ENCODE results near the gene ITGA2.

ITGA2 gene

DNA sequence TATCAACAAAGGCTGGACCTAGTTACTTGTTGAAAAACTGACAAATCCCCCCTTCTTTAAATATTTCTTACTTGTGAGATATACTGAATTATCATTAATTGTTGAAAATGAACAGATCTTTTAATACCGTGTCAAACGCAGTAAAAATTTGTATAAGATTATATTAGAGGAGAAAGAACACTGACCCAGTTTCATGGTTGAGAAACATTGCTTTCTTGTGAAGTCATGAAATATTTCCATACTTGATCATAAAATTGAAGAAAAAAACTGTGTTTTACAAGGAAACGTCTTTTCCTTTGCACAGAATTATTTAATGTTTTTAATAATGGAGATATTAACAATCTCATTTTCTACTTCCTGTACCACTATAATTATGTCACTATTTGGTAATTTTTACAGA, 74.6 kb downstream of the ITGA2 start:
- TF ChIP-seq PAX5 (IDR thresholded peaks at IDR 0.05; ENCODE audit: insufficient read depth, low read length, severe bottlenecking) (no peak), POLR2AphosphoS5 (IDR thresholded peaks at IDR 0.05; ENCODE audit: low read depth, low read length) (no peak), POLR2A (IDR thresholded peaks at IDR 0.05; ENCODE audit: low read depth, low read length) (no peak), SPI1 (IDR thresholded peaks at IDR 0.05; ENCODE audit: low read depth, low read length) (no peak), POU2F2 (IDR thresholded peaks at IDR 0.05; ENCODE audit: low read depth, low read length) (no peak), TAF1 (IDR thresholded peaks at IDR 0.05; ENCODE audit: low read depth, low read length) (no peak)
- no peak for FAIRE-seq

DNA sequence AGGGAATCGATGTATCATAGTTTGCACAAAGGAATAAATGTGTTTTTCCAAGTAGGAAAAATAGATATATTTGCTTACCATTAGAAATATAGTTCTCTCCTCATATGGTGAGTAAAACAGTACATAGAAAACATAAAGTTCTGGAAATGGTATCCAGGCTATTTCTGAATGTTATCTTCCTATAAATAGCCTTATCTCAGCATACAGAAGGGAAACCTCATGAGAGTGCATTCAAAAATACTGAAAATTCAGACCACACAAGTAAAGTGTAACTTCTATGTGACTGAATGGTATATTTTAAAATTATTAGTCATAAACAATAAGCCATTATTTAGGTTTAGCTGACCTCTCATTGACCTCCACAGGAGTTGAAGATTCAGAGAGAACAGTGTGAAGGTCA, 76.9 kb downstream of the ITGA2 start:
- DNase-seq (ENCODE audit: insufficient read length, low spot score) (no peak), FAIRE-seq (no peak)
- TF ChIP-seq POLR2AphosphoS5 (IDR thresholded peaks at IDR 0.05; ENCODE audit: low read depth, low read length) (no peak), PAX5 (IDR thresholded peaks at IDR 0.05; ENCODE audit: insufficient read depth, low read length, severe bottlenecking) (no peak), POLR2A (IDR thresholded peaks at IDR 0.05; ENCODE audit: low read depth, low read length) (no peak), TAF1 (IDR thresholded peaks at IDR 0.05; ENCODE audit: low read depth, low read length) (no peak), POU2F2 (IDR thresholded peaks at IDR 0.05; ENCODE audit: low read depth, low read length) (no peak), SPI1 (IDR thresholded peaks at IDR 0.05; ENCODE audit: low read depth, low read length) (no peak)

More for the DNA sequence above, 74.6 kb downstream of the ITGA2 start:
- no peak for DNase-seq (ENCODE audit: insufficient read length, low spot score)

DNA sequence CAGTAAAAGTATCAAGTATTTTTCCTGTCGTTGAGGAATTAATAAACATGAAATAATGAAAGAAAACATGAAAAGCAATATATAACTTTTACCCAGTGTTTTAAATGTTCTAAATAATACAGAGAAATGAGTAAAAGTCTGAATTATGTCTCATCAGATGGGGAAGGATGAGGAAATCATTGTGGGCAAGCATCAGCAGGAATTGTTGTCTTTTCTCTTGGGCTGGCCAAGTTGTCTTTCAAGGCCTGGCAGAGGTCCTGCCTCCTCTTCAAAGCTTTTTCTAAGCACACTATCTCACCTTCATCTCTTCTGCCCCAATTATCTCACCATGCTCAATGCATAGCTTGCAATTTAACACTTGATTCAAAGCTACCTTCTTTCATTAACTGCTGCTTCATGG, 78.5 kb downstream of the ITGA2 start:
- TF ChIP-seq POU2F2 (IDR thresholded peaks at IDR 0.05; ENCODE audit: low read depth, low read length), result no peak
- no peak for TF ChIP-seq SPI1 (IDR thresholded peaks at IDR 0.05; ENCODE audit: low read depth, low read length)
- TF ChIP-seq PAX5 (IDR thresholded peaks at IDR 0.05; ENCODE audit: insufficient read depth, low read length, severe bottlenecking), result no peak
- TF ChIP-seq TAF1 (IDR thresholded peaks at IDR 0.05; ENCODE audit: low read depth, low read length), result no peak
- TF ChIP-seq POLR2AphosphoS5 (IDR thresholded peaks at IDR 0.05; ENCODE audit: low read depth, low read length), result no peak
- no peak for TF ChIP-seq POLR2A (IDR thresholded peaks at IDR 0.05; ENCODE audit: low read depth, low read length)
- FAIRE-seq, result no peak
- DNase-seq (ENCODE audit: insufficient read length, low spot score), result no peak

DNA sequence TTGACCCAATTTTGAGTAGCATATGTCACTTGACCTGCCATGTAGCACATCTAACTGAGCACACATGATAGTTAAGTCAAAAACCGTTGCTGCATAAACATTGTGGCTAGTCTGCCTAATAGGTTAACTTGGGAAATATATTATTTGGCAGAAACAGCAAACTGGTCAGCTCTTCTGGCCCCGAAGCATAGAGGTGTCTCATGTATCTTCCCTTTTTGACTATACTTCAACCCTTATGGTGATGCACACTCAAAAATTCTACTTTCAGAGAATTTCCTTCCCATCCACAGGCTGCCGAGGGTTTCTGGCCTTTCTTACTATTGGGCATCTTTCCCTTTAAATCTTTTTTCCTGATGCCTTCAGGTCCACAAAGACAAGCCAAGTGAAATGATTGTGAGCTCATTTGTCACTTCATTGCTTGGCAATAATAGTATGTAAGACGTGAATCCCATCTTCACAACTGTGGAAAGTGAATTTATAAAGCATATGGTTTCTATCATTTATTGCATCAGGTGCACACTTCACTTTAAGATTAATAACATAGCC, 79.2 kb downstream of the ITGA2 start:
- FAIRE-seq, result no peak
- TF ChIP-seq POLR2A (IDR thresholded peaks at IDR 0.05; ENCODE audit: low read depth, low read length) (no peak), SPI1 (IDR thresholded peaks at IDR 0.05; ENCODE audit: low read depth, low read length) (no peak), PAX5 (IDR thresholded peaks at IDR 0.05; ENCODE audit: insufficient read depth, low read length, severe bottlenecking) (no peak), POLR2AphosphoS5 (IDR thresholded peaks at IDR 0.05; ENCODE audit: low read depth, low read length) (no peak), POU2F2 (IDR thresholded peaks at IDR 0.05; ENCODE audit: low read depth, low read length) (no peak), TAF1 (IDR thresholded peaks at IDR 0.05; ENCODE audit: low read depth, low read length) (no peak)
- DNase-seq (ENCODE audit: insufficient read length, low spot score), result no peak

DNA sequence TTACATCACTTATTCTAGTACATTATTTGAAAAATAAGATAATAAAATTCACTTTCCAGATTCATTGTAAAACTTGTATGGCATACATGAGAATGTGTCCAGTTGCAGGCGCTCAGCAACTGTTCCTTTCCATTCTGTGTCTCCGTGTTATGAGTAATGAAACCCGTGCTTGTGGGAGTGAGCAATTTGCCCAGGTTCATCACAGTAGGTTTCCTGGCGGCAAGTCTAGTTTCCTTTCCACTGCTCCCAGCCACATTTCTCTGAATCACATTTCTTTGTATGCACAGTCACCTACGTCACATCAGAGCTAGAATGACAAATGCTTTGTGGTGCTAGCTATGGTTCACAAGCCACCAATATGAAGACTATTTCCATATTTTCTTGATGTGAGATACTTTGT, 80.5 kb downstream of the ITGA2 start:
- FAIRE-seq, result no peak
- no peak for DNase-seq (ENCODE audit: insufficient read length, low spot score)
- TF ChIP-seq POU2F2 (IDR thresholded peaks at IDR 0.05; ENCODE audit: low read depth, low read length), result no peak
- TF ChIP-seq POLR2A (IDR thresholded peaks at IDR 0.05; ENCODE audit: low read depth, low read length), result no peak
- no peak for TF ChIP-seq POLR2AphosphoS5 (IDR thresholded peaks at IDR 0.05; ENCODE audit: low read depth, low read length)
- no peak for TF ChIP-seq PAX5 (IDR thresholded peaks at IDR 0.05; ENCODE audit: insufficient read depth, low read length, severe bottlenecking)
- no peak for TF ChIP-seq SPI1 (IDR thresholded peaks at IDR 0.05; ENCODE audit: low read depth, low read length)
- TF ChIP-seq TAF1 (IDR thresholded peaks at IDR 0.05; ENCODE audit: low read depth, low read length), result no peak

DNA sequence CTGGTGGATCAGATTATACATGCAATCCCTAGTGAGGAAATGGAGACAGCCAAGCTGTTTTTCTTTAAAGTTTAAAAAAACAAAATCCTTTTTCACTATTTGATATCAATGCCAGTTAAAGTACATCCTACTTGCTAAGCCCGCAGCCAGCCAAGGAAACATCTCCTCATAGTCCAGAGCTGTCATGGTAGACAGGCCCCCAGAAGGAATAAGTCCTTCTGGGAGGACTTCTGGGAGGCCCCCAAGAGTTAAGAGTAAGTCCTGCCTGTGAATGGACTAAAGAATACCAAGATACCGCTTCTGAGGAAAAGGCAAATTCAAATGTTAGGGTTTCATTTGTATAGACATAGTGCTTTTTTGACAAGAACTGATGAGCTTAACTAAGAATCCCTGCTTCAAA, 82.1 kb downstream of the ITGA2 start:
- TF ChIP-seq POLR2A (IDR thresholded peaks at IDR 0.05; ENCODE audit: low read depth, low read length), result no peak
- TF ChIP-seq TAF1 (IDR thresholded peaks at IDR 0.05; ENCODE audit: low read depth, low read length), result no peak
- TF ChIP-seq POU2F2 (IDR thresholded peaks at IDR 0.05; ENCODE audit: low read depth, low read length), result no peak
- TF ChIP-seq POLR2AphosphoS5 (IDR thresholded peaks at IDR 0.05; ENCODE audit: low read depth, low read length), result no peak
- no peak for TF ChIP-seq PAX5 (IDR thresholded peaks at IDR 0.05; ENCODE audit: insufficient read depth, low read length, severe bottlenecking)
- TF ChIP-seq SPI1 (IDR thresholded peaks at IDR 0.05; ENCODE audit: low read depth, low read length), result no peak
- DNase-seq (ENCODE audit: insufficient read length, low spot score) (no peak), FAIRE-seq (no peak)

DNA sequence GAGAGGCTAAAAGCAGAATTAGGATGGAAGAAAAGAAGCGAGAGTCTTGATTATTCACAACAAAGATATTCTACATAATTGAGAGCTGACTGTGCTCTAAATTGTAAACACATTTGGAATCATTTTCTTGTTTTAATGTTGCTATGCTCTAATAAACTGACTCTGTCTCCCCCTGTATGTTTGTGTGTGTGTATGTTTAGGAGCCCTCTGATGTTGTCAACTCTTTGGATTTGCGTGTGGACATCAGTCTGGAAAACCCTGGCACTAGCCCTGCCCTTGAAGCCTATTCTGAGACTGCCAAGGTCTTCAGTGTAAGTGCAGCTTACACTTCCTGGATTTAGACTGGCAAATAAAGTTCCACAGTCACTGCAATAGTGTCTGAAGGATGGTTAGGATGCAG, 82.6 kb downstream of the ITGA2 start:
- TF ChIP-seq PAX5 (IDR thresholded peaks at IDR 0.05; ENCODE audit: insufficient read depth, low read length, severe bottlenecking) (no peak), SPI1 (IDR thresholded peaks at IDR 0.05; ENCODE audit: low read depth, low read length) (no peak), TAF1 (IDR thresholded peaks at IDR 0.05; ENCODE audit: low read depth, low read length) (no peak), POLR2A (IDR thresholded peaks at IDR 0.05; ENCODE audit: low read depth, low read length) (no peak), POLR2AphosphoS5 (IDR thresholded peaks at IDR 0.05; ENCODE audit: low read depth, low read length) (no peak), POU2F2 (IDR thresholded peaks at IDR 0.05; ENCODE audit: low read depth, low read length) (no peak)
- no peak for DNase-seq (ENCODE audit: insufficient read length, low spot score)
- no peak for FAIRE-seq

DNA sequence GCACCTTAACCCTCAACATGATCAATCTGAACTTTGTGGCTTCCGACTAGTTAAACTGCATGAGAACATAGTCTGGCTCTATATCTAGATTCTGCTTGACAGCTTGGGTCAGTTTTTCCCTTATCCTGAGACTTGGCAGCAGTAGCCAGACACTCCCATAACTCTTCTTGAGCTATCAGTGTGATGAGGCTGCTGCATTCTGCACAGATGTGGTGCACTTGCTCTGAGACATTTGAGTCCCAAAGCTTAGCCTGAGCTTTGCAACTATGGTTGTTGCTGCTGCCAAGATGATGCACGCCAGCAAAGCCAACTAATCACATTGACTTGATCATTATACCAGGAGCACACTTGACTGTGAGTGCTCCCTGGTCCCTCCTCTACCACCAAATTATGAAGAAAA, 84.2 kb downstream of the ITGA2 start:
- TF ChIP-seq POLR2A (IDR thresholded peaks at IDR 0.05; ENCODE audit: low read depth, low read length) (no peak), POLR2AphosphoS5 (IDR thresholded peaks at IDR 0.05; ENCODE audit: low read depth, low read length) (no peak), POU2F2 (IDR thresholded peaks at IDR 0.05; ENCODE audit: low read depth, low read length) (no peak), PAX5 (IDR thresholded peaks at IDR 0.05; ENCODE audit: insufficient read depth, low read length, severe bottlenecking) (no peak), SPI1 (IDR thresholded peaks at IDR 0.05; ENCODE audit: low read depth, low read length) (no peak), TAF1 (IDR thresholded peaks at IDR 0.05; ENCODE audit: low read depth, low read length) (no peak)
- DNase-seq (ENCODE audit: insufficient read length, low spot score) (no peak), FAIRE-seq (no peak)

DNA sequence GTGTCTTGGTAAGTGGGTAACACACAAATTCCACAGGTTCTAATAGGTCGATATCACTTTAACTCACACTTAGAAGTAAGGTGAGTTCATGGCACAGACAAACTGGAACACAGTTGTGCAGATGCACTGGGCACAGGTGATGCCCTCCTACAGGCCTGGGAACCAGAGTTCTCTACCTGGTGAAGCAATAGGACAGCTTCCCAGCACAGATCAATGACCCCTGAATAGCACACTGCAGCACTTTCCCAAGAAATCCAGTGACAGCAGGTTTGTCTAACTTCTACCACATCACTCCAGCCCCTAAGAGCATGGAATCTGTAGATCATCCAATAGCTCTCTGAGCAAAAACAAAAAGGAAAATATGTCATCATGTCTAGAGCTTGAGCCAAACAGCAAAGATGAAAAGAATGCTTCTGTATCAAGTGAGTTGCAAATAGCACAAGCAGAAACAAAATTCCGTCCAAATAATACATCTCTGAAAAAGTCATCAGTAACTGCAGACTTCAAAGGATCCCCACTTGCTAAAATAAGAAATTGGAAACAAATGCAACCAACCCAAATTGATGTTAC, 86.9 kb downstream of the ITGA2 start:
- TF ChIP-seq POU2F2 (IDR thresholded peaks at IDR 0.05; ENCODE audit: low read depth, low read length) (no peak), TAF1 (IDR thresholded peaks at IDR 0.05; ENCODE audit: low read depth, low read length) (no peak), SPI1 (IDR thresholded peaks at IDR 0.05; ENCODE audit: low read depth, low read length) (no peak), POLR2A (IDR thresholded peaks at IDR 0.05; ENCODE audit: low read depth, low read length) (no peak), POLR2AphosphoS5 (IDR thresholded peaks at IDR 0.05; ENCODE audit: low read depth, low read length) (no peak), PAX5 (IDR thresholded peaks at IDR 0.05; ENCODE audit: insufficient read depth, low read length, severe bottlenecking) (no peak)
- FAIRE-seq (no peak), DNase-seq (ENCODE audit: insufficient read length, low spot score) (no peak)

Measured in GM12891 (cell line).